Keratinocyte (primary cell): ENCODE data around the gene SURF6. TPM values are rescaled to one million over a fixed set of nuclear protein-coding genes. Genes with fewer than 3 reads are reported as not detected.

ENCODE experiments used
- DNase-seq: peaks from one replicate; pipeline ENCODE4 v3.0.0-alpha.2; 2011; ENCODE audit warnings: low read depth, missing footprints, low spot score
- FAIRE-seq: peaks from 2 replicates; lab custom pipeline; 2011; peaks lifted over from hg19 to GRCh38; lab: Jason Lieb, UNC
- H2AFZ ChIP-seq: 2 replicates; pipeline ENCODE4 v1.6.0; 2012; ENCODE audit warnings: low read length, control low read depth, inconsistent platforms; ENCODE audit not compliant: control insufficient read depth
- H3K27ac ChIP-seq: 2 replicates; pipeline ENCODE4 v1.5.1; 2011; ENCODE audit warnings: low read length; ENCODE audit not compliant: control insufficient read depth, insufficient read depth
- H3K27me3 ChIP-seq: 3 replicates; pipeline ENCODE4 v1.6.0; 2011; ENCODE audit warnings: low read length; ENCODE audit not compliant: control insufficient read depth, insufficient read depth; ENCODE audit errors: extremely low read depth
- H3K36me3 ChIP-seq, 2 experiments: 2 replicates in 1 of 2; 3 replicates in 1 of 2; pipeline ENCODE4 v1.5.1; 2011; ENCODE audit warnings: low read length in 2 of 2, mild to moderate bottlenecking in 1 of 2; ENCODE audit not compliant: control insufficient read depth in 2 of 2, insufficient read depth in 2 of 2; ENCODE audit errors: extremely low read depth in 1 of 2
- H3K4me1 ChIP-seq: 3 replicates; pipeline ENCODE4 v1.5.1; 2011; ENCODE audit warnings: low read length; ENCODE audit not compliant: control insufficient read depth, insufficient read depth; ENCODE audit errors: extremely low read depth
- H3K4me2 ChIP-seq: 3 replicates; pipeline ENCODE4 v1.6.0; 2011; ENCODE audit warnings: low read depth, low read length; ENCODE audit not compliant: control insufficient read depth, insufficient read depth; ENCODE audit errors: extremely low read depth
- H3K4me3 ChIP-seq, 3 experiments: fragments of 200-600 bp in 1 of 3; sonication (generic) in 1 of 3; 2 replicates in 2 of 3; 3 replicates in 1 of 3; pipeline ENCODE4 v1.5.1; 2011 to 2016; ENCODE audit warnings: low read length in 3 of 3, mild to moderate bottlenecking in 3 of 3, control low read depth in 2 of 3, inconsistent platforms in 1 of 3, low read depth in 1 of 3, mixed read lengths in 1 of 3, mixed run types in 1 of 3, moderate library complexity in 1 of 3; ENCODE audit not compliant: control insufficient read depth in 2 of 3, insufficient read depth in 2 of 3; ENCODE audit errors: extremely low read depth in 1 of 3
- H3K79me2 ChIP-seq: 2 replicates; pipeline ENCODE4 v1.6.0; 2012; ENCODE audit warnings: low read length; ENCODE audit not compliant: control insufficient read depth, insufficient read depth
- H3K9ac ChIP-seq: 3 replicates; pipeline ENCODE4 v1.6.0; 2011; ENCODE audit warnings: low read length; ENCODE audit not compliant: control insufficient read depth, insufficient read depth; ENCODE audit errors: extremely low read depth
- H3K9me1 ChIP-seq: 3 replicates; pipeline ENCODE4 v1.6.0; 2011; ENCODE audit warnings: low read length; ENCODE audit not compliant: control insufficient read depth, insufficient read depth; ENCODE audit errors: extremely low read depth
- H3K9me3 ChIP-seq: 2 replicates; pipeline ENCODE4 v1.5.1; 2012; ENCODE audit warnings: low read depth, low read length; ENCODE audit not compliant: control insufficient read depth
- H4K20me1 ChIP-seq: 3 replicates; pipeline ENCODE4 v1.6.0; 2011; ENCODE audit warnings: low read length; ENCODE audit not compliant: control insufficient read depth, insufficient read depth; ENCODE audit errors: extremely low read depth
- CTCF ChIP-seq, 3 experiments: IDR thresholded peaks in 1 of 3; conservative IDR thresholded peaks in 1 of 3; optimal IDR thresholded peaks in 1 of 3; 2 replicates in 2 of 3; 3 replicates in 1 of 3; pipeline versions ENCODE3 to v1.5.1; 2011; ENCODE audit warnings: low read length in 3 of 3, mild to moderate bottlenecking in 3 of 3, moderate library complexity in 2 of 3, control low read depth in 1 of 3, inconsistent platforms in 1 of 3; ENCODE audit not compliant: insufficient read depth in 2 of 3; ENCODE audit errors: extremely low read depth in 1 of 3
- EZH2 ChIP-seq: IDR thresholded peaks from one replicate; pipeline ENCODE4 v1.6.1; 2012; ENCODE audit warnings: inconsistent platforms, mild to moderate bottlenecking, low read length, moderate library complexity
- dilution Hi-C: fragments of 300-500 bp; cut with MboI; formaldehyde crosslinking; loops from one replicate; pipeline ENCODE4 v1.7.0; 2020; ENCODE audit warnings: low sequenced_read_pairs; ENCODE audit not compliant: extremely low pct_ligation_motif_present
- polyA plus RNA-seq, 5 experiments: library from polyadenylated mRNA; depleted of rRNA in 3 of 5; stranded (reverse) in 3 of 5; stranded (forward) in 1 of 5; unstranded in 1 of 5; fragments of >200 nt; gene quantifications; 1 replicate in 1 of 5; 2 replicates in 3 of 5; 3 replicates in 1 of 5; pipeline versions ENCODE4 v1.2.1 to v1.2.3, GENCODE V29; 2011 to 2012; ENCODE audit warnings: missing spikeins in 2 of 5, low read depth in 1 of 5, low replicate concordance in 1 of 5

Gene SURF6
- polyA plus RNA-seq, 1 donor (not counting 4 experiments of a cell fraction or from before 2014, with no cell fraction given) = 13.0 TPM

GRCh38 chr9:133309608-133310007, 26.4 kb downstream of the SURF6 start:
- Histone ChIP-seq H3K4me3 (no peak overlapping the region), H3K9ac (no peak overlapping the region), H3K27ac (no peak overlapping the region), H2AFZ (no peak overlapping the region), H3K9me3 (no peaks in the 10 kb centered on the region), H3K4me2 (no peak overlapping the region), H3K9me1 (no peaks in the 10 kb centered on the region), H4K20me1 (no peaks in the 10 kb centered on the region), H3K4me1 (no peaks in the 10 kb centered on the region), H3K79me2 (no peaks in the 10 kb centered on the region), H3K36me3 (no peaks in the 10 kb centered on the region), H3K27me3 (no peaks in the 10 kb centered on the region)
- dilution Hi-C loops = no loop called here
- no peak for FAIRE-seq
- DNase-seq = no peak
- TF ChIP-seq EZH2 = no peak
- no peak for TF ChIP-seq CTCF (optimal IDR thresholded peaks at IDR 0.05 in 1 of 3, IDR thresholded peaks at IDR 0.05 in 1 of 3, conservative IDR thresholded peaks at IDR 0.05 in 1 of 3; ENCODE audit: extremely low read depth in 1 of 3, insufficient read depth in 2 of 3, low read length in 3 of 3)

- no peaks in the 10 kb centered on the region for H3K36me3 ChIP-seq
- no peak overlapping the region for H2AFZ ChIP-seq
- no peaks in the 10 kb centered on the region for H3K27me3 ChIP-seq
- dilution Hi-C loops = no loop called here
- H3K4me2 ChIP-seq = no peak overlapping the region
- no peak overlapping the region for H3K27ac ChIP-seq
- H3K9ac ChIP-seq = no peak overlapping the region
- no peaks in the 10 kb centered on the region for H3K9me1 ChIP-seq
- TF ChIP-seq EZH2 (no peak), CTCF (optimal IDR thresholded peaks at IDR 0.05 in 1 of 3, IDR thresholded peaks at IDR 0.05 in 1 of 3, conservative IDR thresholded peaks at IDR 0.05 in 1 of 3; ENCODE audit: extremely low read depth in 1 of 3, insufficient read depth in 2 of 3, low read length in 3 of 3) (no peak)
- H3K79me2 ChIP-seq = no peaks in the 10 kb centered on the region
- no peak overlapping the region for H3K4me3 ChIP-seq
- no peaks in the 10 kb centered on the region for H3K4me1 ChIP-seq
- no peaks in the 10 kb centered on the region for H4K20me1 ChIP-seq
- DNase-seq (no peak), FAIRE-seq (no peak)
- H3K9me3 ChIP-seq = no peaks in the 10 kb centered on the region
These were observed 28.7 kb downstream of the SURF6 start for GRCh38 chr9:133307301-133307700.
